T-helper 9 cell (primary cell): Measurements from ENCODE around the gene BBS10.
"Not testable (repeated sequence)": the region's sequence is repeated elsewhere in the genome, so short reads cannot be mapped to it uniquely, and the experiment has no call there.

Experiments
- DNase-seq: peaks from one replicate; pipeline ENCODE4 v3.0.0-alpha.2; 2020

Gene BBS10

DNA sequence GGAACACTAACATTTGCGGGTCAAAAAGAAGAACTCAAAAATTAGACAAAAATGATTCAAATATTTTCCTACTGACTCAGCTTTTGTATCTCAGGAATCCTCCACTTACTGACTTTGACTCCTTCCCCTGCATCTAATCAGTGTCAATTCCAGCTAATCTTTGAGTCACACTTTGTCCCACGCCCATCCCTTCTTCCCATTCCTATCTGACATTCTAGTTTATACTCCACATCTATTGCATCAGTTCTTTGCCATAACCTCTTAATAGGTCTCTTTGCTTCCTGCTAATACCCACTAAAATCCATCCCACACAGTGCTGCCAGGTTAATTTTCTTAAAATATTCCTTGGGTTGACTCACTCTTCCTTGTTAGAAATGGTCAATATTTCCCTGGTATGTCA is 19.1 kb downstream of the BBS10 start:
- DNase-seq: no peak

DNA sequence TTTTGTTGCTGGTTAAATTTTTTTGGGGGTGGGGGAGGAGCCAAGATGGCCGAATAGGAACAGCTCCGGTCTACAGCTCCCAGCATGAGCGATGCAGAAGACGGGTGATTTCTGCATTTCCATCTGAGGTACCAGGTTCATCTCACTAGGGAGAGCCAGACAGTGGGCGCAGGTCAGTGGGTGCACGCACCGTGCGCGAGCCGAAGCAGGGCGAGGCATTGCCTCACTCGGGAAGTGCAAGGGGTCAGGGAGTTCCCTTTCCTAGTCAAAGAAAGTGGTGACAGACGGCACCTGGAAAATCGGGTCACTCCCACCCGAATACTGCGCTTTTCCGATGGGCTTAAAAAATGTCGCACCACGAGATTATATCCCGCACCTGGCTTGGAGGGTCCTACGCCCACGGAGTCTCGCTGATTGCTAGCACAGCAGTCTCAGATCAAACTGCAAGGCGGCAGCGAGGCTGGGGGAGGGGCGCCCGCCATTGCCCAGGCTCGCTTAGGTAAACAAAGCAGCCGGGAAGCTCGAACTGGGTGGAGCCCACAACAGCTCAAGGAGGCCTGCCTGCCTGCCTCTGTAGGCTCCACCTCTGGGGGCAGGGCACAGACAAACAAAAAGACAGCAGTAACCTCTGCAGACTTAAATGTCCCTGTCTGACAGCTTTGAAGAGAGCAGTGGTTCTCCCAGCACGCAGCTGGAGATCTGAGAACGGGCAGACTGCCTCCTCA is 28.5 kb downstream of the BBS10 start:
- DNase-seq: not testable (repeated sequence)

DNA sequence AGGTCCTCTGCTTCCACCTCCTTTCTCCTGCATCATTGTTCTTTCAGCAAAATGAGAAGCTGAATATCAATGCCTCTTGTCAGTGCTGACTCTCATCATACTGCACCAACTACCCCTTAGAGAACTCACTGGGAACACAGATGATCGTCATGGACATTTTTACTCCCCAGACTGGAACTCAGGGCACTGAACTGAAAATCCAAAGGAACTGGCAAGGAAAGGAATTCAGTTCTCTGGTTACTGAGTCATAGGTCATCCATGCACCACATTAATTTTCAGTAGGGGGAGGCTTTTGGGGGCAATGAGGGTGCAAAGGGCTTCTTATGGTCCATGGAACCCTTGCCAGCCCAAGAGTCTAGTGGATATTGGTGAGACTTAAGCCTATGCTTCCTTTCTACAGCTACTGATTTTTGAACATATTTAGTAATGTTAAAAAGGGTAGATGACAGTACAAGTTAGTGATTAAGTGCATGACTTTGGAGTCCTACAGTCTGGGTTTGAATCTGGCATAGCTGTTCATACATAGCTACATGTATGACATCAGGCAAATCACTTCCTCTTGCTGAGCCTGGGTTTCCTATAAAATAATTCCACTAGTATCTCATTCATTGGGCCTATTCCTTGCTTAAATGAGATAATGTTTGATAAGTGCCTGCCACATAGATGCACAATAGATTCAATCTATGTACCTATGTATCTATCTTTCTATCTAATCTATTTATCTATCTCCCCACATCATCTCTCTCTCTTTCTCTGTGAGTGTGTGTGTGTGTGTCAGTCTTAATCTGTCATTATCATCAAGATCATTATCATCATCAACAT is 29.2 kb downstream of the BBS10 start:
- no peak for DNase-seq

DNA sequence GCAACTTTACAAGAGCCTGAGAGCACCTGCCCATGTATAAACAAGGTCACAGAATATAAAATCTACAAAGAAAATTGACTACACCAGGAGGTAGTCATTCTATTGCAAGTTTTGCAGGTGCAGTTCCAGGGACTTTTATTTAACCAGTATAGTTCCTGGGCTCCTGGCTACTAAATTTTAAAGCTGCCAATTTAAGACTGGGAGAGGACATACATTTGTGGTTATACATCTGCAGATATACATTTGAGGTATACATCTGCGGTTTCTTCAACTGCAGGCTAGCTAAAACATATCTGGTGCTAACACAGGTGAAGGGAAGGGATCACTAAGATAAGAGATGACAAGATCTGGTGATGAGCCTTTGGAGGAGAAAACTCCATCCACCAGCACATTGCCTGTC is 30.2 kb downstream of the BBS10 start:
- no peak for DNase-seq

DNA sequence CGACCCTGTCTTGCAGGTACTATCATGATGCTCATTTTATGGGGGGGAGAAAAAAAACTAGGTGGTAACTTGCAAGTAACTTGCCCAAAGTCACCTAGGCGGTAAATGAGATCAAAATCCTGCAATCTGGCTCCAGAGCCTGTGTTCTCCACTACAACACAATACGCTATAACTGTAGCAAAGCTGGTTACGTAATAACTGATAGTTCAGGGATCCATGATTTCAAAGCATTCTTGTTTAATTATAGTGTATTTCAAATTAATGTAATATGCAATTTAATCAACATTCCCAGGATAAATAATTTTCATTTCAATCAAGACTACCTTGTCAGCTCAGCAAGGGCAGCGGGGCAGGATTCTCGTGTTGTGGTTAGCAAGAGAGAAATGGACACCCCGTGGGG is 31.7 kb downstream of the BBS10 start:
- DNase-seq: no peak

DNA sequence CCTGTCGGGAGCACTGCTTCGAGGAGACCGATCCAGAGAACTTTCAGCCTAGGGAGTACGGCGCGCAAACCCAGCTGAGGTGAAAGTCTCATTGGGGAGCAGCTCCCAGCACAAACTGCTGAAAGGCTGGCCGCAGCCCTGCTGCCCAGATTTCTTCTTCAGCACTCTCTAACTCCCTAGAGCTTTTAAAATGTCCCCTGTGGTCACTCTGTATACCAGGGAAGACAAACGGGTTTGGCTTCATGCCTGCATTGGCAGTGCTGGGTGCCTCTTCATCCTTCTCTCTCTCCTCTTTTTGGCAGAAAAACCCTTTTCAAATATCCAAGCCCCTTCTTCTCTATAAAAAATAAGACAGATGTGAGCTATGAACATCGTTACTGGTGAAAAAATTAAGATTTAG is 34.9 kb downstream of the BBS10 start:
- DNase-seq: no peak

DNA sequence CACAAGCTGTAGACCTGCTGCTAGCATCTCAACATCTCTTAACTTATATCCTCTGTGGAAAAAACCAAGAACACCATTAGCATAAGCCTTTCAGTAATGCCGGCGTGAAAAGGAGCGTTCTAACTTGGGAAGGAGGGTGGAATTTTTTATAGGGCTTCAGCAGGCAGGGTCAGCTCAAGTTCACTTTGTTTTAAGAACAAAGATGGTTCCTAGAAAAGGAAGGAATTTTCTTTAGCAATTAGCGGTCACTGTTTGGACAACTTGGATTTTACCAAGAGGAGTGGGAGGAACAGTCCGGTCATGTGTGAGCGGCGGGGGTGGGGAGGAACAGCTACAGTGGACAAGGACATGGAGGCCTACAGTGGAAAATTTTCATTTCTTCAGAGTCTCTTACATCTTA is 35.9 kb downstream of the BBS10 start:
- no peak for DNase-seq

DNA sequence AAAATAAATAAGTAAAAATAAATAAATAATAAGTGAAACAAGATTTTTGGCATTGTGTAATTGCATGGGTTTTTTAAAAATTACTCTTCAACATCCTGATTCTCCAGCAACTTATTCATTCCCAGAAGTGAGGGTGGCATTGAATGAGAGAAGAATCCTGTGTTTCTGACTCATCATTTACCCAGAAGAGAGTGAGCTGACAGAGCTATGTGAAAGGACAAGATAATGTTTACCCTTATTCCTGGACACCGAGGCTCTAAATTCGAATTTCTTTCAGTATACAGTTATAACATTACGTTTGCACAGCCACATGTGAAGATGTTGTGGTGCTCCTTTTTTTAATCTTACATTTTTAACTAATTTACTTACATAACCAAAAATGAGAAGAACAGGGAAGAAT is 36.4 kb downstream of the BBS10 start:
- no peak for DNase-seq

DNA sequence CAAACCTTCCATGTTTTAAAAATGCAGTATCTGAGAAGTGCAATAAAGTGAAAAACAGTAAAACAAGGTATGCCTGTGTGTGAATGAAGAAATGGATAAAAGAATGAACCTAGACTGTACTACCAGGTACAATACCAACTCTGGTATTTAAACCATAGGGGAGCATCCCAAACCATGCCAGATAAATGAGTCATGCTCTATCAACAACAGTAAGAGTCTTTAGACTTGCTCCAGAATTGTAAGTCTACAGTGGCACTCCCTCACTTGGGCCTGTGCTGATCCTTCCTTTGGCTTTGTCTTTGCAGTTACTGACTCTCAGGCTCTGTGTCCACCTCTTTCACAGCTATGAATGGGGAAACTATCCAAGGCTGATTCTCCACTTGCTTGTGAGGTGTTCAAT is 38.1 kb downstream of the BBS10 start:
- DNase-seq: no peak

DNA sequence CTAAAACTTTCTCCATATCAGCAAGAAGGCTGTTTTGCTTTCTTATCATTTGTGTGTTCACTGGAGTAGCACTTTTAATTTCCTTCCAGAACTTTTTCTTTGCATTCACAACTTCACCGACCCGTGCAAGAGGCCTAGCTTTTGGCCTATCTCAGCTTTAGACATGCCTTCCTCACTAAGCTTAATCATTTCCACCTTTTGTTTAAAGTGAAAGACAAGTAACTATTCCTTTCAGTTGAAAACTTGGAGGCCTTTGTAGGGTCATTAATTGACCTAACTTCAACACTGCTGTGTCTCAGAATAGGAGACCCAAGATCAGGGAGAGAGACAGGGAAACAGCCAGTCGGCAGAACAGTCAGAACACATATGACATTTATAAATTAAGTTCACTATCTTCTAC is 39.3 kb downstream of the BBS10 start:
- no peak for DNase-seq

DNA sequence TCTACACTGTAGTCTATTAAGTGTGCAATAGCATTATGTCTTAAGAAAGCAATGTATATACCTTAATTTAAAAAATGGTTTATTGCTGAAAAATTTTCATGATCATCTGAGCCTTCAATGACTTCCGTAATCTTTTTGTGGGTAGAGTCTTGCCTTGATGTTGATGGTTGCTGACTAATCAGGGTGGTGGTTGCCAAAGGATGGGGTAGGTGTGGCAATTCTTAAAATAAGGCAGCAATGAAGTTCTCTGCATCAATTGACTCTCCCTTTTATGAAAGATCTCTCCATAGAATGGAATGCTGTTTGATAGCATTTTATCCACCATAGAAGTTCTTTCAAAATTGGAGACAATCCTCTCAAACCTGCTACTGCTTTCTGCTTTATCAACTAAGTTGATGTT is 41.1 kb downstream of the BBS10 start:
- no peak for DNase-seq

DNA sequence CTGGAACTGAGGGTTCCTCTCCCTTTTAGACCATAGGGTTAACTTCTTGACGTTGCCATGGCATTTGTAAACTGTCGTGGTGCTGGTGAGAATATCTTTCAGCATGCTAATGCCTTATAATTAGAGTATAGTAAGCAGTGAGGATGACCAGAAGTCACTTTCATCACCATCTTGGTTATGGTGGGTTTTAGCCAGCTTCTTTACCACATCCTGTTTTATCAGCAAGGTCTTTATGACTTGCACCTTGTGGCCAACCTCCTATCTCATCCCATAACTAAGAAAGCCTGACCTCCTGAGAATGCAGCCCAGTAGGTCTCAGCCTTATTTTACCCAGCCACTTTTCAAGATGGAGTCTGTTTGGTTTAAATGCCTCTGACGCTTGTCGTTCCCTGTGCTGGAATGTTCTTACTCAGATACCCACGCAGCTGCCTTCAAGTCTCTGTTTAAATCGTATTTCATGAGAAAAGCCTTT is 44.2 kb downstream of the BBS10 start:
- DNase-seq: no peak

DNA sequence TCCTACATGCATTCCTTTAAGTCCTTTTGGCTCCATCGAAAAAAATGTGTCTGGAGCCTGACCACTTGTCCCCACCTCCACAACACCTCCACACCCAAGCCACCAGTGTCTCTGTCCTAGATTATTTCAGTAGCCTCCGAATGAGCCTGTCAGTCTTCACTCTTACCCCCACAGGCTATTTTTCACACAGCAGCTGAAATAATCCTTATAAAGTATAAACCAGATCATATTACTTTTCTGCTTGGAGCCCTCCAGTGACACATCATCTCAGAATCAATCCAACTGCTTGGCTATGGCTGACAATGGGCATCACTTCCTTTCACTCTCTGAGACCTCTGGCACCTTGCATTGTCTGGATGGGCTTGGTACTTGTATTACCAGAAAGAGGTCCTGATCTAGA is 44.9 kb downstream of the BBS10 start:
- DNase-seq: no peak

DNA sequence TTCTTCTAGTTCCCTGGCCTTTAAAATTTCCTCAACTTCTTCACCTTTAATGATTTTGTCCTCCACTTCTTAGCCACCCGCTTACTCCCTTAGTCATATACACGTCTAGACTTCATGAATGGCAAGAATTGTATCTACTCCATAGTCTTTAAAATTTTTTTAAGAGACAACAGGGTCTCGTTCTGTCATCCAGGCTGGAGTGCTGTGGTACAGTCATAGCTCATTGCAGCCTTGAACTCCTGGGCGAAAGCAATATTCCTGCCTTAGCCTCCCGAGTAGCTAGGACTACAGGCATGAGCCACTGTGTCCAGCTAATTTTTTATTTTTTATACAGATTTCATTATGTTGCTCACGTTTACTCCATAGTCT is 47.9 kb downstream of the BBS10 start:
- no peak for DNase-seq

DNA sequence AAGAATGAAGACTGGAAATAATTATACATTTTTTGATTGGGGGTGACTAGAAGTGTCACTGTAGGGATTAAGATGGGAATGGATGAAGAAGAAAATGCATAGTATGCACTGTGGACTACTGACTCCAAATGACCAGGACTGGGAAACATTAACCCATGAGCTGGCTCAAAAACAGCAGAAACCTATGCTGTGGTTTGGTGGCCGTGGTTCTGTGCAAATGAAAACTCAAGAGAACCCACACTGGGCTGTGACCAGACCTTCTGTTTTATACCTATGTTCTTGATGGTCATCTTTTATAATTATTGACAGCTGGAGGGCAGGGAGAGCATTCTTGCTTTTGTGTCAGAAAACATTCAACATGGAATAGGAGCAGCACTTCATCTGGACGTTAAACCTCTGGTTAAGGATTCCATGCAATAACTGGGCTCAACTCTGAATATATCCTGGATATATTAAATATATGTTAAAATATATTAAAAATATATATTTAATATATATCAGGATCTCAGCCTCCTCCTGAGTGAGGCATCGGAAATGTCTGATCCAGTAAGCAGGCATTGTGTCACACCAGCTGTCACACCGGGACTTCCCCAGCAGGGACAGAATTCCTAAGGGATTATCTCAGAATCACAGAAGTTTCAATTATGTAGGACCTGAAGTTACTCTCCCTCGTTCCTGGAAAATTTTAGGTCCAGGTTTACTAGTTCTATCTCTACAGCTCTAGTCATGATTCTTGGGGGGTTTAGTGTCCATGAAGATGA is 48.5 kb downstream of the BBS10 start:
- no peak for DNase-seq
